Stimulated activated CD4-positive, alpha-beta T cell treated with anti-CD3 and anti-CD28 coated beads, Interleukin-1b, Interleukin-23, amount 100 ng/mL, for 24 hours (primary cell): ENCODE results near the gene KCNK3.
"Not testable (repeated sequence)": the region's sequence is repeated elsewhere in the genome, so short reads cannot be mapped to it uniquely, and the experiment has no call there.

ENCODE experiments used
- DNase-seq, 4 experiments: peaks; one replicate each; pipeline ENCODE4 v3.0.0-alpha.2; 2020; ENCODE audit warnings: low read depth in 4 of 4, low spot score in 1 of 4

KCNK3 gene

DNA sequence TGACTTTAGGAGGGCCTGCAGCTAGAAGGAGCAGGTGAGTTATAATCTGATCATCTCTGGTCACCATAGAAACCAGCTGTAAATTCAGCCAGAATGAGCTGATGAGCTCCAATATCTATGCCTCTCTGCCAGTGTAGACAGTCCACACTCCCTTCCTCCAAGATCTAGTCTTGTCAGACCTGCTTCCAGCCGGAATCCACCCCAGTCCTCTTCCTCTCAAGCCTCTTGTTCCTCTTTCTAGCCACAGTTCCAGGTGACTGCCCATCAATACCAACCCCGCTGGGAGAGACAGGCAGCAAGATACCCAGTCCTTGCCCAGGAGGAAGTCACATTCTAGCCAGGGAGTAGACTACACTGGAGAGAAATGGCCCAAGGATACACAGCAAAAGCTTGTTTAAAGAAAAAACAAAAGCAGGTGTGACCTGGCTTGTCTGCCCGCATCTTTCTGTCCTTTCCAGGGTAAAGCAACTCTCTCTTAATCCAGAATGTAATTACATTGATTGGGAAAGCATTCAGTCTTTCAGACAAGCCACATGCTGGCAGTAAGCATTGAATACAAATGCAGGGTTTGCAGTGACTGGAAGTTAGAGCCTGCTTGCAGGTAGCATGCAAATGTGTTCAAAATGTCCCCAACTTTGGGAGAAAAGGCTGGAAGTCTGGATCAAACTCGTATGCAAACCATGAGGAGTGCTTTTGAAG, 62.6 kb downstream of the KCNK3 start:
- no peak for DNase-seq

DNA sequence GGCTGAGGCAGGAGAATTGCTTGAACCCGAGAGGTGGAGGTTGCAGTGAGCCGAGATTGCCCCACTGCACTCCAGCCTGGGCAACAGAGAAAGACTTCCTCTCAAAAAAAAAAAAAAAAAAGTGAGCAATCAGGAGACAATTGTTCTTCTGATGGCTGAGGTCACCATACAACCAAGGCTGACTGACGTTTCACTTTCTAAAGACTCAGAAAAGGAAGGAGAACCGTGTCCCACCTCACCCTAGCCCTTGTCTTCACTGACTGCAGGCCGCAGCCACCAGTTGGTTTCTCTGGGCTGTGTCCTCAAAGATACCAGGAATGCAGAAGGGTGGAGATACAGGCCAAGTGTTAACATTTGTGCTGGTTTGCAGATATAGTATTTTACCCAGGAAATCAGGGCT, 63.8 kb downstream of the KCNK3 start:
- no peak for DNase-seq

DNA sequence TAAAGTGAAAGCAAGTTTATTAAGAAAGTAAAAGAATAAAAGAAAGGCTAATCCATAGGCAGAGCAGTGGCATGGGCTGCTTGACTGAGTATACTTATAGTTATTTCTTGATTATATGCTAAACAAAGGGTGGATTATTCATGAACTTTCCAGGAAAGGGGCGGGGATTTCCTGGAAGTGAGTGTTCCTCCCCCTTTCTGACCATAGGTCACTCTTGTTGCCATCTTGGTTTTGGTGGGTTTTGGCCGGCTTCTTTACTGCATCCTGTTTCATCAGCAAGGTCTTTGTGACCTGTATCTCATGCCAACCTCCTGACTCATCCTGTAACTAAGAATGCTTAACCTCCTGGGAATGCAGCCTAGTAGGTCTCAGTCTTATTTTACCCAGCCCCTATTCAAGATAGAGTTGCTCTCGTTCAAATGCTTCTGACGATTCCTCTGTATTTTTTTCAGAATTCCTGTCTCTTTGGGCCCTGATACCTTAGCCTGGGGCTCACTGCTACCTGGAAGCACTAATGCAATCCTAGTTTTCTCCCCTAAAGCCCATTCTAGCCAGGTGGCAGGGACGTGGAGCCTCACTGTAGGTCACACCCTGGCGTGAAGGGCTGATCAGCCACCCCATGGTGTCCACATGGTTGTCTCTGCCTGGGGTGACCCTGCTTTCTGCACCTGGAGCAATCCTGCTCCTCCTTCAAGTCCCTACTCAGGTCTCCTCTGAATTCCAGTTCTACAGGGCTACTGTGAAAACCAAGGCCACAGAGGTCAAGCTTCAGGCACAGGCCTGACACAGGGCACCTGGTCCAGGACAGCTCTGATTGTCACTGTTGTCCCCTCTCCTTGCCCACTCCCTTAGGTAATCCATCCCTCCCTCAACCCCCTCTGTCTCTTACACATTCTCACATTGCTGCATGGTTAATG, 65.6 kb downstream of the KCNK3 start:
- no peak for DNase-seq

DNA sequence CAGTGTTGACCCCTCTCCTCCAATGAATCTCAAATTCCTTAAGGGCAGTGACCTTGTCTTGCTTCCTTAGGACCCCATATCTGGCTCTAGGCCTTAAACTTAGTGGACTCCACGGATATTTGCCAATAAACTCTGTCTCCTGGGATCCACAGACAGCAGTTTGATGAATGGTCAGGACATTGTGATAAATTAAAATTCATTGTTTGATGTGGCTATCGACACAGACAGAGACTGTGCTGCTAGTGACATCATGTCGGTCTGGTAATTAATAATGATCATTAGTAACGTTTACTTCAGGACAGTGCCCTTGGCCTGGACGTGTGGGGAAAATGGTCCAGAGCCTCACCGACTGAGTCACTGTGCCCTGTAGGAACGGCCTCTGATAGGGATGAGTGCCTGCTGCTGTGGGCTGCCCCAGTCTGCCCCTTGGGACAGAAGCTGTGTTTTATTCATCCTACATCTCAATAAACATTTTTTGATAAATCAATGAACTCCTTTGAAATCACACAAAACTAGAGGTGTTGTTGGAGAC, 66.3 kb downstream of the KCNK3 start:
- no peak for DNase-seq

DNA sequence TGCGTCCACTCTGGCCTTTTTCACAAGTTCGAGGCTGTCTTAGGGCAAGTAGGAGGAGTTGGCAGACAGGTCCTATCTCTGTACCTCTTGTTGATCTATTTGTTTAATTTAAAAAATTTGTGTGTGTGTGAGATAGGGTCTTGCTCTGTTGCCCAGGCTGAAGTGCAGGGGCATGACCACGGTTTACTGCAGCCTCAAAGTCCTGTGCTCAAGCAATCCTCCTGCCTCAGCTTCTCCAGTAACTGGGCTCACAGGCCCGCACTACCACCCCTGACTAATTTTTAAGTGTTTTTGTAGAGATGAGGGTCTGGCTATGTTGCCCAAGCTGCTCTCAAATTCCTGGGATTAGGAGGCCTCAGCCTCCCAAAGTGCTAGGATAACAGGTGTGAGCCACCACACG, 67.3 kb downstream of the KCNK3 start:
- DNase-seq, result no peak

DNA sequence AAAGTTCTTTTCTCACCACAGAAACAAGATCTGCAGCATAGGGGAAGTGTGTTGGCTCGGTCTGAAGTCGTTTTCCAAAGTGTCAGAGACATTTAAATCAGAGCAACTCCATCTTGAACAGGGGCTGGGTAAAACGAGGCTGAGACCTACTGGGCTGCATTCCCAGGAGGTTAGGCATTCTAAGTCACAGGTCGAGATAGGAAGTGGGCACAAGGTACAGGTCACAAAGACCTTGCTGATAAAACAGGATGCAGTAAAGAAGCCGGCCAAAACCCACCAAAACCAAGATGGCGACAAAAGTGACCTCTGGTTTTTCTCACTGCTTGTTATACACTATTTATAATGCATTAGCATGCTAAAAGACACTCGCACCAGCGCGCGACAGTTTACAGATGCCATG, 68.5 kb downstream of the KCNK3 start:
- not testable (repeated sequence) for DNase-seq

DNA sequence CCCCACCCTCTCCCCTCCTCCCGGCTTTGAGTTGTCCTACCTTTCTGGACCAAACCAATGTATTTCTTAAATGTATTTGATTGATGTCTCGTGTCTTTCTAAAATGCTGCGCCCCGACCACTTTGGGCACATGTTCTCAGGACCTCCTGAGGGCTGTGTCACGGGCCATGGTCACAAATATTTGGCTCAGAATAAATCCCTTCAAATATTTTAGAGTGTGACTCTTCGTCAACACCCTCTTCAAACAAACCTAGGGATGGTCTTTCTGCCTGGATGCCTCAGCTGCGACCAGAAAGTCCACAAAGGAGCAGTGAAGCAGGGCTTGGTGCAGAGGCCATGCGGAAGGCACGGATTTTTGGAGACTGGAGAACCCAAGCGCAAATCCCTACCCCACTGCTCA, 70.5 kb downstream of the KCNK3 start:
- DNase-seq, result no peak

DNA sequence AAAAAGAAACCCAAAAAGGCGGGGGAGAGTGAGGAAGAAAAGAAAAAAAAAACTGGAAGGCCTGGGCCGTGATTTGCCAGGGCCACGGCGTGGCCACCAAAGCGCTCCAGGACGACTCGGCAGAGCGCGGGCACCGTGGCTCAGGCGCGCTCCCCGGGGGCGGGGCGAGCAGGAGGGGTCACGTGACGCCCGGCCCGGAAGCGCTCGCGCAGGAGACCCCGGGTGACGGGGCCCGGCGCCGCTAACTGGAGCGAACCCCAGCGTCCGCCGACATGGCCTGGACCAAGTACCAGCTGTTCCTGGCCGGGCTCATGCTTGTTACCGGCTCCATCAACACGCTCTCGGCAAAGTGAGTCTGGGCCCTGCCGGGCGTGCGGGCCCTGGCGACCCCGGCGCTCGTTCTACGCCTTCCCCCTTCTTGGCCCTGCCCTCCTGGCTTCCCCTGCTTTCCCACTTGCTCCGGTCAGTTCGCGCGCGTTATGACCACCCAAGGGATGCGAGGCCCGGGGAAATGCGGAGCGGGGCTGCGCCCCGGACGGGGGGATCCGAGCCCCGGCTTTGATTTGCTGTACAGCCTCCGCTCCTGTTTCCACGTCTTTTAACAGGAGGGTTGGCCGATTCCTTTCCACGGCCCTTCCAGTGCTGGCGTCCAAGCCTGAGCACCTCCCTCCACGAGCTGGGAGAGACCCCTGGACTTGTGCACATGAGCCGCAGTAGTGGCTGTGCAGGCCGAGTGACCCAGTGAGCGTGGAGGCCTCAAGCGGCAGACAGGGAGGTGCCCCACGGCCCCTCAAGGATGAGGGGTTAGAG, 71.8 kb downstream of the KCNK3 start, which contains the start of gene SLC35F6:
Gene SLC35F6 (plus strand): TSS at position 207 of the 810 bp plus-strand sequence. CDS start 66 bp downstream, at position 273.
- peak; percentile 65 to 70 (median 68) for DNase-seq

DNA sequence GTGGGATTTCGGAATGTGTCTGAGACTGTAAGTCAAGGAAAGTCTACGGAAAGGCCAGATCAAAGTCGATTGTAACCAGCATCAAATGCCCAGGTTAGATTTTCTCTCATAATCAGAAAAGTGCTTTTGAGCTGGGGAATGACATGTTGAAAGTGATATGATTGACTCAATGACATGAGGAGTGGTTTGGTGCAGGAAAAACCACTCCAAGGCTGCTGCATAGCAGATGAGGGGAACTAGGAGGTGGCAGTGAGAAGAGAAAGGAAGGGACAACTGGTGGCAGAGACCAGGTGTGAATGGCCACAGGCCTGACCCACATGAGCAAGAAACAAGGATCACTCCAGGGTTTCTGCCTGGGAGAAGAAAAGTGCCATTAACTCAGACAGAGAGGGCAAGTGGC, 72.4 kb downstream of the KCNK3 start:
- DNase-seq, result no peak

DNA sequence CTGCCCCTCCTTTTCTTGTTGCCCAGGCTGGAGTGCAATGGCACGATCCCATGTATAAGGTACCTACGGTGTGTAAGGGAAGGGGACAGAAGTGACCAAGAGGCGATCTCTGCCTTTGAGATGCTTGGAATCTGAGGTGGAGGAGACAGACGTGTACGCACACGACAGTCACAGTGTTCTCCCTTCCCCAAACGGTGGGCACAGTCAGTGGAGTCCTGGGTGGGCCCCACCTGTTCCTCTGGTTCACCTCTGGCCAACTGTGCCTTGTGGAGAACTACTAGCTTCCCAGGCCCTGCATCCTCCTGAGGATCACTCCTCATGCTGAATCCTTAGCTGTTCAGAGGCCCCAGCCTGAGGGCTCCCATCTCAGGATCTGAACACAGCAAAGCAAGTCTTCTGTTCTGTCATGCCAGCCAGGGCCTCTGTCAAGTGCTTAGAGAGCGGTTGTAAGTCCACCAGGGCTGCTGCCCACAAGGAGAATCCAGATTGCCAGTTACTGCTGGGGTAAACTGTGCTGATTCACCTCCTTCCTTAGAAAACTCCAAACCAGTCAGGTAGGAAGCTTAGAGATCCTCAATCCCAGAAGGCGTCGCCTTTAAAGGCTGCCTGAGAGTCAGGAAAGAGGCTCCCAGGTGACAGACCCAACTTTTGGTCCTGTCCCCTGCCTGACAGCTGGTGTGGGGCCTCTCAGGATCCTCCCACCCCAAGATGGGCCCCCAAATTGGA, 73.1 kb downstream of the KCNK3 start:
- DNase-seq, result no peak

DNA sequence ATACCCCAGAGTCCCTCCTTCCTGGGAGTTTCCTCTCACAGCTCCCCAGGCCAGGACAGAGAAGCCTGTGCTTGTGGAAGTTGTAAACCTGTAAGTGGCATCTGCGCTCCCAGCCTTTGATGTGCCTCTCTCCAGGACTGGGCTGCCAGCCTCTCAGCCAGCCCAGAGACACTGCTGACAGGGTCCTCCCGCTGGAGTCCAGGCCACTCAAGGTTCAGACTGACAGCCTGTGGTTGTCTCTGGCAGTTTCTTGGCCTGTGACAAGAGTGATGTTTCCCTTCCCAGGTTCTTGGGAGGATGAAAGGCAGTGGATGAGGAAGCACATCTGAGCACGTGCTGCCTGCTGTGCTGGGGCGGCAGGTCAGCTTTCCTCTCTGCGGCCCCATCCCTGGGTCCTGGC, 74.6 kb downstream of the KCNK3 start:
- DNase-seq, result no peak

DNA sequence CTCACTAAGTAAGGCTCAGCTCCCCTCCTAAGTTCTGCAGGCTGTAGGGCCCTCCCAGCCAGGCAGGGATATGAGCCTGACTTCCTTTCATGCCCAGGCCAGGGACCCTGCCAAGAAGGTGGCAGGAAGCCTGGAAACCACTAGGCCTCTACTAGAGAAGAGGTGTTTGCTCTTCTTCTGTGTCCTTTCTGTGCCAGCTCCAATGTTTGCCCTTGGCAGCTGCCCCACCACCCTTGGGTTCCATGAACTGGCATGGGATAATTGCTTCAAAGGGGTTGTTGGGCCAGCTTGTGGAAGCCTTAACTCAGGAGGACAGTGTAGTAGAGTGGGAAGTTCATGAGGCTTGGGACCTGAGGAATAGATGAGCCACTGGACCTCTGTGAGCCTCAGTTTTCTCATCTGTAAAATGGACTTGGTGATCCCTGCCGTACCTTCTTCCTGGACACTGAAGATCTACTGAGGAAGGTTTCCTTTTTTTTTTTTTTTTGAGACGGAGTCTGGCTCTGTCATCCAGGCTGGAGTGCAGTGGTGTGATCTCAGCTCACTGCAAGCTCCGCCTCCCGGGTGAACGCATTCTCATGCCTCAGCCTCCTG, 75.5 kb downstream of the KCNK3 start:
- DNase-seq, result no peak

DNA sequence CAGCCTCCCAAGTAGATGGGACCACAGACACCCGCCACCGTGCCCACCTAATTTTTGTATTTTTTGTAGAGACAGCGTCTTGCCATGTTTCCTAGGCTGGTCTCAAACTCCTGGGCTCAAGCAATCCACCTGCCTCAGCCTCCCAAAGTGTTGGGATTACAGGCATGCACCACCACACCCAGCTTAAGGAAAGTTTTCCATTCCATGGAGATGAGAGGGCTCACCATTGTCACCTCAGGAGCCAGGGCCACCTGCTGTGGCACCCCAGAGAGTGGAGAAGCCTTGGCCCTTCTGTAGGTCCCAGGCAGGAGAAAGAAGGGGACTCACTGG, 76.2 kb downstream of the KCNK3 start:
- DNase-seq, result no peak

DNA sequence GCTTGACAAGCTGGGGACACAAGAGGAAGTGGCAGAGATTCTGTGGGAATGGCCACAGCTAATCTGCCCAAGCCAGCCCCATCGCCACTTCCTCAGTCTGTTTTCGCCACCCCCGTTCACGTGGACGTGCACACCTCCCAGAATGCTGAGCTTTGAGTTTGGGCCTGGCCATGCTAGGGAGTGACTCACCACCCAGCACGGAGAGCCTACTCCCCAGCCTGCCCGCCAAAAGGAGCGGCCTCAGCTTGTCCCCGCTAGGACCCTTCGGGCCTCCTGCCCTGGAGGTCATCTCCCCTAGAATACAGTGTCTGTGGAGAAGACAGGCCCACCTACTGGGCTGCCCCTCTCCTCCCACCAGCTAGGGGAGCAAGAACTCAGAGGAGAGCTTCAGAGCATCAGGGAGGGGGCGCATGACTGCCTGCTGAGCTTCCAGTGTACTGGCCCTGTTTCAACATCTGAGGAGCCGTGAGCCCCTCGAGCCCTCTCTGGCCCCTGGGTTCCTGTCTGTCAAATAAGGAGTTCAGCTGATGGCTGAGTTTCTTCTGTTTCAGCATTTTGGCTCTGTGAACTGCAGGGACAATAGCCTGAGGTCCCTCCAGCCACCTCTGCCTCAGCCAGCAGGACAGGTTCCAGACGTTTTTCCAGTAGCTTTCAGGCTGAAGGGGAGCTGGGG, 76.7 kb downstream of the KCNK3 start:
- DNase-seq, result no peak

DNA sequence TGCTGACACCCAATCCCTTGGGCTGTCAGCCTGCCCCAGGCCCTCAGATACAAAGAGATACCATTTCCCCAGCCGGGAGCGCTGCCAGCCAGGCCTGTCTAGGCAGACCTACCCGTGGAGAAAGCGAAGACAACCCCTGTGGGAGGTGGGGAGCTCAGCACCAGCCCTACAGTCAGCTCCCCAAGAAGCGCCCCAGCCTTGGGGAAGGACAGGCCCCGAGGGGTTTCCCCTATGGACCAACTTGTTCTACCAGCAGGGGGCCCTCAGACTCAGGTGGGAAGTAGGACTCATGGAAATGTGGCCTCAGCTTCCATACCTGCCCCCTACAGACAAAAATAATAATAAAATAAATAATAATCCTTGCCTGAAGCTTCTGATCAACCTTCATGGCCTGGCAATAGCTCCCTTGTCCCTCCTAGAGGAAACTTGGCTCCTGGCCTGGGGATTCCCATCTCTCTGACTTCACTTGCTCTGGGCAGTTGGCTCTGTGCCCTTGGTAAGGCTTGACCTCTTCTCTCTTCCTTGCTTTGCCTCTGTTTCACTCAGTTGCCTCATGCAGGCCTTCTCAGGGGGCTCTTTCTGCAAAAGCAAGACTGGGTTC, 78.6 kb downstream of the KCNK3 start:
- no peak for DNase-seq

DNA sequence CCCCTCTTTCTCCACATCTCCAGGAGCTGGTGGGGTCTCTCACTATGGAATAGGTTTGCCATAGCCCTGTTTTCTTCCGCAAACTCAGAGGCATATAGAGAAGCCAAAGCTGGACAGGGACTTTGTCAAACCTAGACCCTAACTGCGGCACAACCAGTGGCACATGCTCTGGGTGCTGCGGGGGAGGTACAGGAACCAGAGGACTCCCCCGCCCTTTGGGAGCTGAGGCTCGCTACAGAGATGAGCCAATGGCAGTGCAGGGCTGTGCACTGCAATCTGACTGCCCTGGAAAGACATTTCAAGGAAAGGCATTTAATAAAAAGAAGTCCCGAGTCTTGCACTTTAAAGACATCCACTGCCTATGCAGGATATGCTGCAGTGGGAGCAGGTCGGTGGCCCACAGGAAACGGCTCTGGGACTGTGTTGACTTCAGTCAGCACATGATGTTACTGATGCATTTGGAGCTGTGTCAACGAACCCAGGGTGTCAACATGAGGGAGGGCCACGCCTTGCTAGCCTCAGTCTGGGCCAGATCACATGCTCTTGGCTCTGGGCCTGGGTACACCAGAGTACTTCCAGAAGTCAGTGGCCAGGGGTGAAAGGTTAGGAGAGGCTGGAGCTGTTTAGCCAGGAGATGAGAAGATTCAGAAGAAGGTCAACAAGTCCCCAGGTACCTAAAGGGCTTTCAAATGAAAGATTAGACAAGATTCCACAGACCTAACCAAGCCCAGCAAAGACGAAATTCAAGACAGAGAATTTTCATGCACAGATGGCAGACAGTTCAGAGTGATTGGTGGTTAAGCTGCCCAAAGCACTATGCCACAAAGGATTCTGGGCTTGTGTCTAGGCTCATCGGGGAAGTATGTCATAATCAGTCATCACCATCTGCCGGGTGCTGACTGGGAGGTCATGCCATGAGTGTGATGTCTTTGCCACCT, 79.8 kb downstream of the KCNK3 start:
- no peak for DNase-seq

DNA sequence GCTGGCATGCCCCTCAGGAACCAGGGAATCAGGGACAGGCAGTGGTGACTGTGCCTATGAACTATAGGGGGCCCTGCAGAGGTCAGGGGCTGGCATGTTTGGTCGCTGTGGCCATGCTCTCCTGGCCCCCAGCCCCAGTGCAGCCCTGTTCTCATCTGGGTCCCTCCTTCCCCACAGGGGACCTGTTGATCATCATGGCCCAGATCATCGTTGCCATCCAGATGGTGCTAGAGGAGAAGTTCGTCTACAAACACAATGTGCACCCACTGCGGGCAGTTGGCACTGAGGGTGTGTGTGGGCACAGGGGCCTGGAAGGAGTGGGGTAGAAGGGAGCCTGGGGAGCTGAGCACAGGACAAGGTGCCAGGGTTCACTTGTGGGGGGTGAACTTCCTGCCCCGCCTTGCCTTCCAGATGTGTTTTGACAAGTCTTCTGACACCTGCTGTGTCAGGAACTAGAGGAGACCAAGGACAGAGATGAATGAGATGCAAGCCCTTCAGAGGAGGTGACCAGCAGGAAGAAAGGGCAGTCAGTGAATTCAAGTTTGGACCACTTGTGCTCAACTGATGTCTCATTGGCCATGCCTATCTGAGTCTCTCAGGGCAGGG, 83.8 kb downstream of the KCNK3 start:
- no peak for DNase-seq

DNA sequence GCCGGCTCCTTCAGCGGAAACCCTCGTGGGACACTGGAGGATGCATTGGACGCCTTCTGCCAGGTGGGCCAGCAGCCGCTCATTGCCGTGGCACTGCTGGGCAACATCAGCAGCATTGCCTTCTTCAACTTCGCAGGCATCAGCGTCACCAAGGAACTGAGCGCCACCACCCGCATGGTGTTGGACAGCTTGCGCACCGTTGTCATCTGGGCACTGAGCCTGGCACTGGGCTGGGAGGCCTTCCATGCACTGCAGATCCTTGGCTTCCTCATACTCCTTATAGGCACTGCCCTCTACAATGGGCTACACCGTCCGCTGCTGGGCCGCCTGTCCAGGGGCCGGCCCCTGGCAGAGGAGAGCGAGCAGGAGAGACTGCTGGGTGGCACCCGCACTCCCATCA, 85.6 kb downstream of the KCNK3 start:
- no peak for DNase-seq
